Measurements from ENCODE around the gene RFC5. TPM values are rescaled to one million over a fixed set of nuclear protein-coding genes. Genes with fewer than 3 reads are reported as not detected.

Gene RFC5
- total and polyA plus RNA-seq, 2 of the 4 experiments (the other 2 are of a cell fraction): 14.7 to 20.1 TPM

- no peaks in the 10 kb centered on the region for H3K9me1 ChIP-seq (ENCODE audit: insufficient read depth, low read length)
- no peak overlapping the region for H3K4me3 ChIP-seq (ENCODE audit: insufficient read depth, low read depth, low read length)
- no peak overlapping the region for H2AK9ac ChIP-seq (replicated peaks; ENCODE audit: low read depth, low read length, poor library complexity)
- H4K91ac ChIP-seq (ENCODE audit: insufficient read depth, low read depth, low read length): no peak overlapping the region
- no peak overlapping the region for H3K56ac ChIP-seq (ENCODE audit: extremely low read depth, insufficient read depth, low read length)
- no peak overlapping the region for H3K27ac ChIP-seq (ENCODE audit: insufficient read depth, low read length)
- ChIA-PET POLR2A (ENCODE audit: unreplicated experiment) (no interaction called here), CTCF (no interaction called here)
- no peak overlapping the region for H3K4me2 ChIP-seq (ENCODE audit: low read depth, low read length)
- no peaks in the 10 kb centered on the region for H3K4me1 ChIP-seq (ENCODE audit: control insufficient read depth, insufficient read depth, low read length)
- H2BK120ac ChIP-seq (ENCODE audit: low read depth, low read length): no peak overlapping the region
- H3K18ac ChIP-seq (ENCODE audit: low read depth, low read length): no peak overlapping the region
- H3K9me3 ChIP-seq (ENCODE audit: control insufficient read depth, insufficient read depth, low read length): no peaks in the 10 kb centered on the region; the same call in 1 of the 2 replicates
- no peaks in the 10 kb centered on the region for H4K20me1 ChIP-seq (ENCODE audit: insufficient read depth, low read length)
- H3K4ac ChIP-seq (ENCODE audit: low read depth, low read length): no peak overlapping the region
- no peak overlapping the region for H2BK5ac ChIP-seq (ENCODE audit: low read depth, low read length, poor library complexity, severe bottlenecking)
- H3K23ac ChIP-seq (ENCODE audit: low read depth, low read length): no peak overlapping the region
- no peak overlapping the region for H2AK5ac ChIP-seq (ENCODE audit: low read depth, low read length)
- DNase-seq: no peak
- no peak overlapping the region for H4K5ac ChIP-seq (ENCODE audit: low read depth, low read length)
- no peaks in the 10 kb centered on the region for H3K36me3 ChIP-seq (ENCODE audit: control insufficient read depth, insufficient read depth, low read length)
- H3K14ac ChIP-seq (replicated peaks; ENCODE audit: low read depth, low read length): no peak overlapping the region
- no peak for ATAC-seq (ENCODE audit: low read depth)
- WGBS, 2 experiments (ENCODE audit: extremely low coverage in 2 of 2, insufficient read length in 1 of 2): no CpG with 5 or more reads among the region's 10 CpGs
- in situ Hi-C loops (cut with MboI; ENCODE audit: low sequenced_read_pairs) (no loop called here), dilution Hi-C loops (cut with HindIII; ENCODE audit: low sequenced_read_pairs, unreplicated experiment) (no loop called here), intact Hi-C loops (cut with micrococcal nuclease) (no loop called here)
- H3K79me1 ChIP-seq (ENCODE audit: low read depth in 1 of 2, low read length in 2 of 2): no peaks in the 10 kb centered on the region
- H2AFZ ChIP-seq (replicated peaks; ENCODE audit: low read length, poor library complexity): no peak overlapping the region
- BruUV-seq (replicated peaks): no TSS peak
- H4K8ac ChIP-seq (ENCODE audit: low read depth in 2 of 2, low read length in 2 of 2): no peak overlapping the region
- no peak overlapping the region for H3K9ac ChIP-seq (ENCODE audit: low read depth, low read length)
- H2BK15ac ChIP-seq (ENCODE audit: low read depth, low read length): no peak overlapping the region
- no peak overlapping the region for H2BK20ac ChIP-seq (ENCODE audit: low read depth, low read length)
- no peak for TF ChIP-seq CHD1 (IDR thresholded peaks at IDR 0.05; ENCODE audit: low read depth, low read length)
- peaks cover 13% of the 10 kb centered on the region for H3K27me3 ChIP-seq (ENCODE audit: control insufficient read depth, insufficient read depth, low read length)
Observed at GRCh38 chr12:117968151-117968789, 48.2 kb upstream of the RFC5 start.
